K562 (cell line): ENCODE measurements around the gene COASY. TPM values are rescaled to one million over a fixed set of nuclear protein-coding genes. Genes with fewer than 3 reads are reported as not detected.
A peak's percentile ranks its signal among the peaks of the same experiment; 100 is the strongest.

ENCODE experiments used
- AFF1 ChIP-seq, 2 experiments: fragments of 450-650 bp; IDR thresholded peaks; 2 replicates each; pipeline ENCODE4 v1.6.1; 2018; ENCODE audit warnings: mild to moderate bottlenecking in 2 of 2, low read depth in 1 of 2; ENCODE audit not compliant: partially characterized antibody in 2 of 2
- BDP1 ChIP-seq: IDR thresholded peaks from 3 replicates; pipeline ENCODE4 v1.6.1; 2011; ENCODE audit not compliant: insufficient read length, insufficient read depth
- CAMTA2 ChIP-seq: fragments of 250-450 bp; sonication (Bioruptor Pico); conservative IDR thresholded peaks from 2 replicates; pipeline ENCODE4 v1.5.1; 2022
- CBX8 ChIP-seq: fragments of 200-600 bp; sonication (generic); IDR thresholded peaks from 2 replicates; pipeline ENCODE4 v1.6.1; 2012; ENCODE audit warnings: borderline replicate concordance, mixed run types, low read depth, mild to moderate bottlenecking, moderate library complexity, mixed read lengths, low read length, control low read depth, inconsistent platforms; ENCODE audit not compliant: poor library complexity, severe bottlenecking; ENCODE audit errors: extremely low read depth
- CEBPG ChIP-seq, 3 experiments: fragments of 200-800 bp in 1 of 3; sonication (Bioruptor generic) in 1 of 3; sonication (generic) in 1 of 3; formaldehyde crosslinking in 1 of 3; IDR thresholded peaks in 2 of 3; conservative IDR thresholded peaks in 1 of 3; 2 replicates each; pipeline versions ENCODE4 v1.6.1 to v1.8.0; 2016 to 2022; ENCODE audit warnings: missing compliant biosample characterization in 2 of 3, missing genetic modification characterization in 2 of 3, mild to moderate bottlenecking in 1 of 3, missing genetic modification reagents in 1 of 3
- E2F5 ChIP-seq: sonication (generic); formaldehyde crosslinking; IDR thresholded peaks from 2 replicates; pipeline ENCODE4 v1.8.0; 2022; ENCODE audit warnings: mild to moderate bottlenecking, missing genetic modification reagents
- EHMT2 ChIP-seq: fragments of 450-650 bp; IDR thresholded peaks from 2 replicates; pipeline ENCODE4 v1.6.1; 2018; ENCODE audit warnings: antibody characterized with exemption
- ELF4 ChIP-seq: fragments of 450-650 bp; formaldehyde crosslinking; IDR thresholded peaks from 2 replicates; pipeline ENCODE4 v1.4.0; 2022; ENCODE audit warnings: missing genetic modification characterization
- HMGN3 ChIP-seq: IDR thresholded peaks from 2 replicates; pipeline ENCODE4 v1.6.1; 2011; ENCODE audit warnings: borderline replicate concordance, low read depth, mild to moderate bottlenecking, mixed read lengths, low read length; ENCODE audit not compliant: insufficient read length; ENCODE audit errors: extremely low read depth
- HNRNPK ChIP-seq: fragments of 200-400 bp; formaldehyde crosslinking; IDR thresholded peaks from one replicate; pipeline ENCODE4 v1.6.1; 2018; ENCODE audit warnings: mild to moderate bottlenecking, low read depth, low read length; ENCODE audit not compliant: poor library complexity, severe bottlenecking
- MIER1 ChIP-seq: fragments of 450-650 bp; IDR thresholded peaks from 2 replicates; pipeline ENCODE4 v1.6.1; 2016; ENCODE audit warnings: antibody characterized with exemption, mild to moderate bottlenecking, low read depth
- NR1H2 ChIP-seq: sonication (generic); formaldehyde crosslinking; IDR thresholded peaks from 2 replicates; pipeline ENCODE4 v1.4.0; 2020; ENCODE audit warnings: mild to moderate bottlenecking, missing genetic modification reagents
- PTRF ChIP-seq: fragments of 450-650 bp; IDR thresholded peaks from 2 replicates; pipeline ENCODE4 v1.6.1; 2016; ENCODE audit warnings: mild to moderate bottlenecking, missing genetic modification characterization, missing compliant biosample characterization
- RBM17 ChIP-seq: fragments of 200-400 bp; formaldehyde crosslinking; IDR thresholded peaks from 2 replicates; pipeline ENCODE4 v1.6.1; 2017; ENCODE audit warnings: low read depth, mild to moderate bottlenecking, low read length, borderline replicate concordance
- SAFB2 ChIP-seq: fragments of 200-400 bp; formaldehyde crosslinking; IDR thresholded peaks from 2 replicates; pipeline ENCODE4 v1.6.1; 2018; ENCODE audit warnings: borderline replicate concordance, low read length, low read depth, moderate library complexity; ENCODE audit not compliant: severe bottlenecking
- TAF7 ChIP-seq: fragments of 450-650 bp; IDR thresholded peaks from 2 replicates; pipeline ENCODE4 v1.6.1; 2016; ENCODE audit warnings: missing genetic modification characterization, missing compliant biosample characterization
- UBTF ChIP-seq, 2 experiments: IDR thresholded peaks; 2 replicates each; pipeline ENCODE4 v1.6.1; 2012; ENCODE audit warnings: improper control_type of control experiment in 2 of 2, low read depth in 2 of 2, low read length in 2 of 2, borderline replicate concordance in 1 of 2
- ZNF165 ChIP-seq: fragments of 250-450 bp; sonication (Bioruptor Pico); IDR thresholded peaks from 2 replicates; pipeline ENCODE4 v1.4.0; 2020; ENCODE audit warnings: borderline replicate concordance
- ZNF174 ChIP-seq: fragments of 250-450 bp; sonication (Bioruptor Pico); IDR thresholded peaks from 2 replicates; pipeline ENCODE4 v1.4.0; 2020; ENCODE audit warnings: mild to moderate bottlenecking
- ZNF41 ChIP-seq: fragments of 250-450 bp; sonication (Bioruptor Pico); conservative IDR thresholded peaks from 2 replicates; pipeline ENCODE4 v1.4.0; 2020; ENCODE audit warnings: mild to moderate bottlenecking
- polyA plus RNA-seq, 8 experiments: library from polyadenylated mRNA; depleted of rRNA in 4 of 8; stranded (reverse) in 5 of 8; unstranded in 3 of 8; fragments of >200 nt; fragmentation: Nextera tagmentation in 2 of 8; fragmentation: Illumina TruSeq in 1 of 8; extraction: Ambion mirVana in 2 of 8; extraction: Trizol in 1 of 8; gene quantifications; 2 replicates each; pipeline versions ENCODE4 v1.2.1 to v1.2.3, GENCODE V29; 2011 to 2014; ENCODE audit warnings: inconsistent platforms in 1 of 8, missing spikeins in 1 of 8
- total RNA-seq, 7 experiments: library from RNA; depleted of rRNA in 6 of 7; stranded (reverse); fragments of >200 nt in 6 of 7; fragmentation: Illumina TruSeq in 2 of 7; extraction: Trizol in 2 of 7; gene quantifications; 2 replicates each; pipeline versions ENCODE4 v1.2.1 to v1.2.3, GENCODE V29; 2011 to 2021; ENCODE audit warnings: low replicate concordance in 1 of 7

The COASY gene
- total and polyA plus RNA-seq, 9 of the 15 experiments (the other 6 are each of a cell fraction or from before 2014, with no cell fraction given), result 25.4 to 175 (median 62.3) TPM

GRCh38 chr17:42566883-42567573 lies 5.1 kb downstream of the COASY start, which contains the start of gene MLX (continued):
- TF ChIP-seq AFF1 (IDR thresholded peaks at IDR 0.05; ENCODE audit: low read depth in 1 of 2, partially characterized antibody in 2 of 2) (no peak), NR1H2 (CRISPR knock-in tag) (no peak), HMGN3 (peak; percentile 65), ZNF174 (CRISPR knock-in tag) (no peak), ELF4 (CRISPR knock-in tag) (no peak), BDP1 (no peak), CBX8 (no peak), E2F5 (CRISPR knock-in tag) (no peak), MIER1 (no peak), HNRNPK (peak; percentile 50), PTRF (no peak), EHMT2 (no peak), SAFB2 (no peak), UBTF (IDR thresholded peaks at IDR 0.05; ENCODE audit: borderline replicate concordance in 1 of 2, low read depth in 2 of 2, low read length in 2 of 2) (no peak), ZNF41 (CRISPR knock-in tag) (no peak), CEBPG (CRISPR knock-in tag; IDR thresholded peaks at IDR 0.05) (no peak), CEBPG (tag; conservative IDR thresholded peaks at IDR 0.05 in 1 of 2, IDR thresholded peaks at IDR 0.05 in 1 of 2) (no peak), ZNF165 (CRISPR knock-in tag) (no peak), CAMTA2 (CRISPR knock-in tag) (no peak), TAF7 (tag) (no peak), RBM17 (no peak)
